Uterus (tissue), 4 donors: ENCODE data around the gene RBFOX1. TPM values are rescaled to one million over a fixed set of nuclear protein-coding genes. Genes with fewer than 3 reads are reported as not detected.
"Not testable (repeated sequence)": the region's sequence is repeated elsewhere in the genome, so short reads cannot be mapped to it uniquely, and the experiment has no call there.

Source experiments
- DNase-seq, 2 donors: peaks; one replicate each; pipeline ENCODE4 v3.0.0-alpha.2; 2019 to 2020
- H3K27ac ChIP-seq, 2 donors: fragments of 200-600 bp; sonication (generic); 1 replicate in 1 of 2; 2 replicates in 1 of 2; pipeline ENCODE4 v1.5.1; 2016 to 2018
- H3K27me3 ChIP-seq, 2 donors: fragments of 200-600 bp; sonication (generic); one replicate each; pipeline ENCODE4 v1.5.1; 2018 to 2019; ENCODE audit warnings: control low read depth in 1 of 2
- H3K36me3 ChIP-seq, 2 donors: fragments of 200-600 bp; sonication (generic); one replicate each; pipeline ENCODE4 v1.5.1; 2019; ENCODE audit warnings: control low read depth in 1 of 2
- H3K4me1 ChIP-seq, 2 donors: fragments of 200-600 bp; sonication (generic); one replicate each; pipeline ENCODE4 v1.5.1; 2018 to 2019; ENCODE audit warnings: control low read depth in 1 of 2
- H3K4me3 ChIP-seq, 2 donors: fragments of 200-600 bp; sonication (generic); 1 replicate in 1 of 2; 2 replicates in 1 of 2; pipeline ENCODE4 v1.5.1; 2018 to 2019; ENCODE audit warnings: mild to moderate bottlenecking in 1 of 2
- H3K9me3 ChIP-seq, 2 donors: fragments of 200-600 bp; sonication (generic); one replicate each; pipeline ENCODE4 v1.5.1; 2019; ENCODE audit warnings: control low read depth in 1 of 2
- POLR2A ChIP-seq, 2 donors: fragments of 450-650 bp; IDR thresholded peaks; one replicate each; pipeline ENCODE4 v1.6.1; 2016; ENCODE audit warnings: antibody characterized with exemption in 2 of 2, mild to moderate bottlenecking in 1 of 2, moderate library complexity in 1 of 2
- intact Hi-C: fragments of 100-400 bp; cut with DNase I; formaldehyde crosslinking; loops from one replicate; pipeline ENCODE4 v1.15.1; 2023; ENCODE audit warnings: low total_unique reads
- total RNA-seq, 4 donors: library from RNA; depleted of rRNA in 3 of 4; stranded (reverse); fragments of >200 nt in 3 of 4; gene quantifications; one replicate each; pipeline versions ENCODE4 v1.1.0 to v1.2.4, GENCODE V29; 2014 to 2023
- TF ChIP-seq, protein P1 (sequence below), 4 experiments: fragments of 200-600 bp in 2 of 4; fragments of 450-650 bp in 2 of 4; sonication (generic) in 2 of 4; IDR thresholded peaks; one replicate each; pipeline ENCODE4 v1.5.1; 2016 to 2019; ENCODE audit warnings: antibody characterized with exemption in 4 of 4, mild to moderate bottlenecking in 2 of 4, moderate library complexity in 1 of 4
- donor health status: DM: yes; HTN: yes; CAD: no.

RBFOX1 gene
- total RNA-seq, 4 donors from 2014 or later: 0.55 TPM; not detected in 3

DNA sequence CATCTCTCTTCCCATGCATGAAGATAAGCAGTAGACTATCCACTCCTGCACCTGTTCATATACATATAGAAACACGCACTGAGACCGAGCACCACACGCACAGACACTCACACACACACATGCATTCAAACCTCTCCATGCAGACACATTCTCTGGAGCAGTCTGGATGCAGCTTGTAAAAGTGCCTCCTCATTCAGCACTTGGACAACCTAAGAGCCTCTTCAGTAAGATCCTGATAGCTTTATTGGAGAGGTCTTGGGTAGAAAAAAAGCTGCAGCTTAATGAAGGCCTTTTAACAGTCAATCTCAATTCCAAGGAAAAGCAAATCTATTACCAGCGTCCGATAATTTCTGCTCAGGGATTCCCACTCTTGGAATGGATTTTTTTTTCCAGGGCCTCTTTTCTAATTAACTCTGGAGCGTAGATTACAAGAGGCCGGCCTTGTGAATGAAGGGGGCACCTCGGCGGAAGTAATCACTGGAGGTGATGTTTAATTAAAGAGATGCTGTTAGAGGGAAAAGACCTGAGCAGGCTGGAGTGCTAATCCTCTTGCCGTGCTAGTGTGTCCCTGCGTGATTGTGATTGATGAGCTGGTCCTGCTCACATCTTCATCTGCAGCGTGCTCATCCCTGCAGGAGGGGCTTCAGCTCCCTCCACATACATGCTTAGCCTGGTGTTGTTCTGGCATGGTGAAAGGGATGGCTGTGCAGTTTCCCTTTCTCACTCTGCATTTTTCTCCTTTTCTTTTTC lies 155.1 kb downstream of the RBFOX1 start:
- H3K4me1 ChIP-seq: no peaks in the 10 kb centered on the region
- no peak for DNase-seq
- H3K9me3 ChIP-seq: no peaks in the 10 kb centered on the region
- no peaks in the 10 kb centered on the region for H3K36me3 ChIP-seq
- H3K4me3 ChIP-seq: no peak overlapping the region
- no peak overlapping the region for H3K27ac ChIP-seq
- intact Hi-C loops: no loop called here
- TF ChIP-seq, protein P1, sequence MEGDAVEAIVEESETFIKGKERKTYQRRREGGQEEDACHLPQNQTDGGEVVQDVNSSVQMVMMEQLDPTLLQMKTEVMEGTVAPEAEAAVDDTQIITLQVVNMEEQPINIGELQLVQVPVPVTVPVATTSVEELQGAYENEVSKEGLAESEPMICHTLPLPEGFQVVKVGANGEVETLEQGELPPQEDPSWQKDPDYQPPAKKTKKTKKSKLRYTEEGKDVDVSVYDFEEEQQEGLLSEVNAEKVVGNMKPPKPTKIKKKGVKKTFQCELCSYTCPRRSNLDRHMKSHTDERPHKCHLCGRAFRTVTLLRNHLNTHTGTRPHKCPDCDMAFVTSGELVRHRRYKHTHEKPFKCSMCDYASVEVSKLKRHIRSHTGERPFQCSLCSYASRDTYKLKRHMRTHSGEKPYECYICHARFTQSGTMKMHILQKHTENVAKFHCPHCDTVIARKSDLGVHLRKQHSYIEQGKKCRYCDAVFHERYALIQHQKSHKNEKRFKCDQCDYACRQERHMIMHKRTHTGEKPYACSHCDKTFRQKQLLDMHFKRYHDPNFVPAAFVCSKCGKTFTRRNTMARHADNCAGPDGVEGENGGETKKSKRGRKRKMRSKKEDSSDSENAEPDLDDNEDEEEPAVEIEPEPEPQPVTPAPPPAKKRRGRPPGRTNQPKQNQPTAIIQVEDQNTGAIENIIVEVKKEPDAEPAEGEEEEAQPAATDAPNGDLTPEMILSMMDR (IDR thresholded peaks at IDR 0.05): no peak
- no peak for TF ChIP-seq POLR2A (IDR thresholded peaks at IDR 0.05)
- H3K27me3 ChIP-seq: no peaks in the 10 kb centered on the region

DNA sequence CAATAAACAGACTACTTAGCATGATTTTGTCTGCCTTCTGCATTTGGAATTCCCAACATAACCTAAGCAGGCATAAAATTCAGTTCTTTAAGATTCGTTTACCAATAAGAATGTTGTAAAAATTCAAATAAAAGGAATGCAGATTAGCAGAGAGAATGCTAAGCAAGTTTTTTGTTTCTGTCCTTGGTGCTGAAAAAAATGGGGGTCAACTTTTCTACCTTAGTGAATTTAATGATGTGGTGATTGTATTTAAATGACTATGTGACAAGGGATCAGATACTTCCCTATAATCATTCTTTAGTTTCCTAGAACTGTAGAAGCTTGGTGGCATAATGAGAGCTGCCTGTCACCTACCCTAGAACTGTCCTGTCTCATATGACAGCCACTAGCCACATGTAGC lies 159.5 kb downstream of the RBFOX1 start:
- TF ChIP-seq POLR2A (IDR thresholded peaks at IDR 0.05): no peak
- TF ChIP-seq, protein P1 (IDR thresholded peaks at IDR 0.05): no peak
- Histone ChIP-seq H3K27me3 (no peaks in the 10 kb centered on the region), H3K9me3 (no peaks in the 10 kb centered on the region), H3K27ac (no peak overlapping the region), H3K4me1 (no peaks in the 10 kb centered on the region), H3K4me3 (no peak overlapping the region), H3K36me3 (no peaks in the 10 kb centered on the region)
- DNase-seq: no peak
- intact Hi-C loops: no loop called here

DNA sequence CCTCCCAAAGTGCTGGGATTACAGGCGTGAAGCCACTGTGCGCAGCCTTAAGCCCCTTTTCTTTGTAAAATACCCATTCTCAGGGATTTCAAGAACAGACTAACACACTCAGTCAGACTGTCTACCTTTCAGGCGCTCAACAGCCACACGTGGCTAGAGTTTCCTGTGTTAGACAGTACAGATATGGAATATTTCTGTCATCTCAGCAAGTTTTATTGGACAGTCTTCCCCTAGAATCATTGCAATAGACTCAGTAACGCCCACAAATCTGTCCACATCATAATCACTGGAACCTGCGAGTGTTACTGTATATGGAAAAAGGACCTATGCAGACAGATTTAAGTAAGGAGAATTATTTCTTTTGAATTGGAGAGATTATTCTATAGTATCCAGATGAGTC lies 160.5 kb downstream of the RBFOX1 start:
- no peaks in the 10 kb centered on the region for H3K27me3 ChIP-seq
- H3K4me1 ChIP-seq: no peaks in the 10 kb centered on the region
- intact Hi-C loops: no loop called here
- TF ChIP-seq POLR2A (IDR thresholded peaks at IDR 0.05): no peak
- TF ChIP-seq, protein P1 (IDR thresholded peaks at IDR 0.05): no peak
- DNase-seq: no peak
- no peaks in the 10 kb centered on the region for H3K9me3 ChIP-seq
- no peaks in the 10 kb centered on the region for H3K36me3 ChIP-seq
- no peak overlapping the region for H3K4me3 ChIP-seq
- no peak overlapping the region for H3K27ac ChIP-seq

DNA sequence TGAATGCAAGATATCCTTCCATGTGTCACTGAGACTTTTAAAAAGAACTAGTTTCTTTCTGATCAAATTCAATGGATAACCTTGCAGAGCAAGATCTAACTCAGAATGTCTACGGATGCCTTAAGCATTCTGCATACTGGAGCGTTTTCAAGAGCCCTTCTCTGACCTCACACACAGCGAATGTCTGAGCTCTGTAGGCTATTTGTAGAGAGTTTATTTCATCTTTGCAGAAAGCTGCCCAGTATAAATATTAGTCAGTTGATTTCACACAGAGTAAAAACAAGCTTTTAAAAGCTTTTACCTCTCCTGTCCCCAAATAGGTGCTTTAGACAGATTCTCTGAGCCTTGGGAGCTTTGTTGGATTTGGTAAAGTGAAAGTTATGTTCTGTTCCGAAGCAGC lies 165.0 kb downstream of the RBFOX1 start:
- TF ChIP-seq POLR2A (IDR thresholded peaks at IDR 0.05): no peak
- TF ChIP-seq, protein P1 (IDR thresholded peaks at IDR 0.05): no peak
- H3K4me1 ChIP-seq: no peaks in the 10 kb centered on the region
- H3K27ac ChIP-seq: no peak overlapping the region
- H3K9me3 ChIP-seq: no peaks in the 10 kb centered on the region
- DNase-seq: no peak
- no peak overlapping the region for H3K4me3 ChIP-seq
- intact Hi-C loops: no loop called here
- no peaks in the 10 kb centered on the region for H3K27me3 ChIP-seq
- H3K36me3 ChIP-seq: no peaks in the 10 kb centered on the region

DNA sequence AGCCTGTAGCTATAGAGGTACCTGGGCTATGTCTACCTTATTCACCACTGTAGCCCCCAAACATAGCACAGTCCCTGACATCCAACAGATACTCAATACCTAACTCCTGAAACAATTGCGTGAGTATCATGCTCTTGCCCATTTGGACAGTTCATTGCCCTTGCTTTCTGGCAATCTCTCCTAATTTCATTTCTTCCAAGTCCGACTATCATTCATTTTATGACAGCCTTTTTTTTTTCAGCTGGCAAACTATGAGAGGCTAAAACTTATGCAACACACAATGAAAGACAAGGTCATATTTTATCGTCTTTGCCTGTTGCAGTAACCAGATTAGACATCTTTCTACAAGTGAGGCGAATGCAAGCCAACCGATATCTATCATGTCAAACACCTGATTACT lies 169.2 kb downstream of the RBFOX1 start:
- no peak for DNase-seq
- Histone ChIP-seq H3K27me3 (no peaks in the 10 kb centered on the region), H3K27ac (no peak overlapping the region), H3K4me3 (no peak overlapping the region), H3K36me3 (no peaks in the 10 kb centered on the region), H3K9me3 (no peaks in the 10 kb centered on the region), H3K4me1 (no peaks in the 10 kb centered on the region)
- intact Hi-C loops: no loop called here
- TF ChIP-seq POLR2A (IDR thresholded peaks at IDR 0.05): no peak
- TF ChIP-seq, protein P1 (IDR thresholded peaks at IDR 0.05): no peak

DNA sequence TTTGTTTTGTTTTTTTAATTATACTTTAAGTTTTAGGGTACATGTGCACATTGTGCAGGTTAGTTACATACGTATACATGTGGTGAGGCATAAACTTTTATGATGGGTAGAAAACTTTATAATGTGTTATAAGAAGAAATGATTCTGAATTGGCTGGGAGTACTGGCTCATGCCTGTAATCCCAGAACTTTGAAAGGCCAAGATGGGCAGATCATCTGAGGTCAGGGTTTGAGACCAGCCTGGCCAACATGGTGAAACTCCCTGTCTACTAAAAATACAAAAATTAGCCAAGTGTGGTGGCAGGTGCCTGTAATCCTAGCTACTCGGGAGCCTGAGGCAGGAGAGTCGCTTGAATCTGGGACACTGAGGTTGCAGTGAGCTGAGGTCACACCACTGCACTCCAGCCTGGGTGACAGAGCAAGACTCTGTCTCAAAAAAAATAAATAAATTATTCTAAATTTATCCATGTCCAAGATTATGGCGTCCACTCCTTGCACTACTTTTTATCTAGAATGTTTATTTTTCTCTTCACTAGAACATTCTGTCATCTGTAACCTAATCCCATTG lies 170.0 kb downstream of the RBFOX1 start:
- H3K9me3 ChIP-seq, H3K27me3 ChIP-seq, H3K36me3 ChIP-seq, H3K27ac ChIP-seq, H3K4me1 ChIP-seq, H3K4me3 ChIP-seq, DNase-seq, intact Hi-C loops: not testable (repeated sequence)
